ENCODE results near the gene PUS1.
"Not testable (repeated sequence)": the region's sequence is repeated elsewhere in the genome, so short reads cannot be mapped to it uniquely, and the experiment has no call there.

Gene PUS1

DNA sequence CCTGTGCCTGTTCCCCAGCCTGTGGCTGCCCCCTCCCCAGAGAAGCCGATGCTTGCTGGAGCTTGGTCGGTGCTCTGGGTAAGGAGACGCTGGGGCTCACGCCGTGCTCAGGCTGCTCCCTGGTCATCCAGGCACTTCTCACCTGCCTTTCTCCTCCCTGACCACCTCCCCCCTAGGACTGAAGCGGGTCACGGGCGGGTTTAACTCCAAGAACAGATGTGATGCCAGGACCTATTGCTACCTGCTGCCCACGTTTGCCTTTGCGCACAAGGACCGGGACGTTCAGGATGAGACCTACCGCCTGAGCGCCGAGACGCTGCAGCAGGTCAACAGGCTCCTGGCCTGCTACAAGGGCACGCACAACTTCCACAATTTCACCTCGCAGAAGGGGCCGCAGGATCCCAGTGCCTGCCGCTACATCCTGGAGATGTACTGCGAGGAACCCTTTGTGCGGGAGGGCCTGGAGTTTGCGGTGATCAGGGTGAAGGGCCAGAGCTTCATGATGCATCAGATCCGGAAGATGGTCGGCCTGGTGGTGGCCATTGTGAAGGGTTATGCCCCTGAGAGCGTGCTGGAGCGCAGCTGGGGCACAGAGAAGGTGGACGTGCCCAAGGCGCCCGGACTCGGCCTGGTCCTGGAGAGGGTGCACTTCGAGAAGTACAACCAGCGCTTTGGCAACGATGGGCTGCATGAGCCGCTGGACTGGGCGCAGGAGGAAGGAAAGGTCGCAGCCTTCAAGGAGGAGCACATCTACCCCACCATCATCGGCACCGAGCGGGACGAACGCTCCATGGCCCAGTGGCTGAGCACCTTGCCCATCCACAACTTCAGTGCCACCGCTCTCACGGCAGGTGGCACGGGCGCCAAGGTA, 12.3 kb downstream of the PUS1 start:
- DNase-seq: no peak

DNA sequence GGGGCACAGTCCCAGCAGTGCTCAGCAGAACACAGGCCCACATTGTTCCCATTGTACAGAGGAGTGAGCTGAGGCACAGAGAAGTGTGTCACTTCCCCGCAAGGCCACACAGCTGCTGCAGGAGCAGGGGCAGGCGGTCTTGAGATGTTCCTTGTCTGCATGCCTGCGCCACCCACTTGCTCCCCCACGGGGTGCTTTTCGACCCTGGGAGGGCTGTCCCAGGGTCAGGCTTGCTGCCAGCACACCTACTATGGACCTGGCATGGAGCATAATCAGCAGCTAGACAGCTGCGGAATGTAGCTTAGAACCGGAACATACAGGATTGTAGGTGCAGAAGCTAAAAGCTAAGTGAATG, 12.9 kb downstream of the PUS1 start:
- DNase-seq: no peak

DNA sequence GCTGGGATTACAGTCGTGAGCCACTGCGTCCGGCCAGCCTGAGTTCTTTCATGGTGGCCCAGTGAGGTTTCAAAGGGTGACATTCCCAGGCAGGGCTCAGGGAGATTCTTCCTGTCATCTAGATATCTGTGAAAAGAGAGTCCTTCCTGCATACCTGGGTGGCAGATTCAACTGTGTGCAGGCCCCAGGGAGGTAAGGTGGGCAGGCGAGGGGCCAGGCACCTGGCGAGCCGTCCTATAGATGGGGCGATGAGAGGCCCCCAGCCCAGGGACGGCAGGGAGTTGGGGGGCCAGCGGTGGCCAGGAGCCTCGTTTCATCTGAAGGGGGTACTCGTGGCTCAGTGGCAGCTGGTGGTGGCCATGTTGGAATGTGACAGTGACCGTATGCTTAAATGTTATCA, 13.6 kb downstream of the PUS1 start:
- DNase-seq: no peak

DNA sequence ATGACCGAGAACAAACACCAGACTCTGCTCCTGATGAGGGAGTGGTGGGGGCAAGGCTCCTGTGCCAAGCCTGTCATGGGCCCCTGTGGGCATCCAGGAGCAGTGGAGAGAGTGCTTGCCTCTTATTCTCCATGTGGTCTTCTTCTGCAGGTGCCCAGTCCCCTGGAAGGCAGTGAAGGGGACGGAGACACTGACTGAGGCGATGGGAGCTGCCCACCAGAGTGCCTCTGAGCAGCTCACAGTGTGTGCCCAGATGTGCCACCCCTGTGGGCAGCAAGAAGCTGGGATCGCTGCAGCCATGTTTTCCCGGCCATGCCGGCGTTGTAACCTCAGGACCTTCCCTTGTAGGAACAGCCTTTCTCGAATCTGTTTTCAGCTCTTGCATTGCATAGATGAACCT, 14.3 kb downstream of the PUS1 start:
- DNase-seq: no peak

DNA sequence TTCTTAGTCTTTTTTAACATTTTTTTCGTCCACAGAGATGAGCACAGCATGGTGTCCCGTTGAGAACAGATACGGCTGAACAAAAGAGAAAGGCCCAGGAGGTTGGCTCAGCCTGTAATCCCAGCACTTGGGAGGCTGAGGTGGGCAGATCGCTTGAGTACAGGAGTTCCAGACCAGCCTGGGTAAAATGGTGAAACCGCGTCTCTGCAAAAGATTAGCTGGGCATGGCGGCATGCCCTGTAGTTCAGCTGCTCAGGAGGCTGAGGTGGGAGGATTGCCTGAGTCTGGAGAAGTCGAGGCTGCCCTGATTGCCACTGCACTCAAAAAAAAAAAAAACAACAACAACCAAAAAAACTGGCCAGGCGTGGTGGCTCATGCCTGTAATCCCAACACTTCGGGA, 14.8 kb downstream of the PUS1 start:
- no peak for DNase-seq

DNA sequence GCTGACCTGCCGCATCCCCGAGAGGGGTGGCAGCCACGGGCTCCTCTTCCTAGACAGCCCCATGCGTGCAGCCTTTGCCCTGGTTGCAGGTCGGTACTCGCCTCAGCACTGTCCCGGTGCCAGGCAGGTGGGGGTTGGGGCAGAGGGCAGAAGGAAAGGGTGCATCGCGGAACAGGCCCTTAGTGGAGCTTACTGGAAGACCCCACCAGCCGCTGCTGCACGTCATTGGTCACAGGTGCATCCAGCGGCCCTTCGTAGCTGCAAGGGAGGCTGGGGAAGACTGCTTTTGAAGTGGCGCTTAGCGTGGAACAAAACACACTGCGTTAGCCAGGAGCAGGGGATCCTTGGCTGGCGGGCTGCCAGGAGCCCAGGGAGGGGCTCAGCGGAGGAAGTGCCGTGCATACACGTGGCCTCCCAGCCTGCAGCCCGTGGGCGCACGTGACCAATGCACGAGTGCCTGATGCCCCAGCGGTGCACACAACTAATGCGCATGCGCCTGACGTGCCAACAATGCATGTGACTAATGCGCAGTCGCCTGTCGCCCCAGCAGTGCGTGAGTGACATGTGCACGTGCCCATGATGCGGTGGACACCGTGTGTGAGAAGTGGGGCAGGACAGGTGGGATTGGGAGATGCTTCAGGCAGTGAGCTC, 15.7 kb downstream of the PUS1 start:
- no peak for DNase-seq

DNA sequence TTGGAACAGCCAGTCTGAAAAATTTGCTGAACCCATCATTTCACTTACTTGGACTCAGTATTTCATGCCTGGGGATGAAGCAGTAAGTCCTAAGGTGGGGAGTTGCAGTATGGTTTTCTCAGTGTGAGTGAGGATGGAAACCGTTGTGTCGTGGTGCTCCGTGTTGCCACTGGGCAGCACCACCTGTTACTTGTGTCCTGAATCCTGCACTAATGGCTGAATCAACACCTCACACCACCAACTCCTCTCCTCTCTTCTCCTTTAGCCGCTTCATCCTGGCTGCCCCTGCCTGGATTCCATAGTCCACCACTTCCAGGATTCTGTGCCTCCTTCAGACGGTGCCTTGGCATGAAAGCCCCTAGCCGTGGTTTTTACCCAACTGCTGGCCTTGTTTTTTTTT, 17.7 kb downstream of the PUS1 start:
- no peak for DNase-seq

DNA sequence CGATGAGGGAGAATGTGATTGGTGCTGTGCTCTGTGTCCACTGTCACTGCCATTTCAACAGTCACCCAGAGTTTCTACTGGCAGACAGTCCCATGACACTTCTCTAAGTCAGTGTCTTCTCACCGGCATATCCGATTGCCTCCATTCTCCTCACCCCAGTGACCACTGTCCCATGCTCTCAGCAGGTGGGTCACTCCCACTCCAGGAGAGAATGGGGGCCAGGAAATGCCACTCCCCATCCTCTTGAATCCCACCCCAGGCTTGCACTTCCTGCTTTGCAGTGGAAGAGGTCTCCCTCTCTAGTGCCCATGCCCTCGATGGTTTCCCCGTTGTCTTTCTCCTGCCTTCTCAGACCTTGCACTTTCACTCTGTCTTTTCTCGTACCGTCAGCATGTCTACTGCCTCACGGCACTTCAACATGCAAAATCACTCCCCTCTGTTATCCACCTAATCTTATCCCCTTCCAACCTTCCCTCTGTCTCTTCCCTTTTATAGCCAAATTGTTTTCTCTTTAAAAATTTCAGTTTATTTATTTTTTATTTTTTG, 18.5 kb downstream of the PUS1 start:
- DNase-seq: no peak

DNA sequence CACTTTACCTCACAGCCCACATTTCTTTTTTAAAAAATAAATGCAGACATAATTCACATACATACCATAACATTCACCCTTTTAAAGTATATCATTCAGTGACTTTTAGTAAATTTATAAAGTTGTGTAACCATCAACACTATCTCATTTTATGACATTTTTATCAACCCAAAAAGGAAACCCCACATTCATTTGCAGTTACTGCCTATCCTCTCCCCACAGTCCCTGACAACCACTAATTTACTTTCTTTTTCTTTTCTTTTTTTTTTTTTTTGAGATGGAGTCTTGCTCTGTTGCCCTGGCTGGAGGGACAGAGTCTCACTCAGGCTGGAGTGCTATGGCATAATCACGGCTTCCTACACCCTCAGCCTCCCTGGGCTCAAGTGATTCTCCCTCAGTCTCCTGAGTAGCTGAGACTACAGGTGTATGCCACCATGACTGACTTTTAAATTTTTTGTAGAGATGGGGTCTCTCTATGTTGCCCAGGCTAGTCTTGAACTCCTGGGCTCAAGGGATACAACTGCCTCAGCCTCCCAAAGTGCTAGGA, 19.2 kb downstream of the PUS1 start:
- no peak for DNase-seq

DNA sequence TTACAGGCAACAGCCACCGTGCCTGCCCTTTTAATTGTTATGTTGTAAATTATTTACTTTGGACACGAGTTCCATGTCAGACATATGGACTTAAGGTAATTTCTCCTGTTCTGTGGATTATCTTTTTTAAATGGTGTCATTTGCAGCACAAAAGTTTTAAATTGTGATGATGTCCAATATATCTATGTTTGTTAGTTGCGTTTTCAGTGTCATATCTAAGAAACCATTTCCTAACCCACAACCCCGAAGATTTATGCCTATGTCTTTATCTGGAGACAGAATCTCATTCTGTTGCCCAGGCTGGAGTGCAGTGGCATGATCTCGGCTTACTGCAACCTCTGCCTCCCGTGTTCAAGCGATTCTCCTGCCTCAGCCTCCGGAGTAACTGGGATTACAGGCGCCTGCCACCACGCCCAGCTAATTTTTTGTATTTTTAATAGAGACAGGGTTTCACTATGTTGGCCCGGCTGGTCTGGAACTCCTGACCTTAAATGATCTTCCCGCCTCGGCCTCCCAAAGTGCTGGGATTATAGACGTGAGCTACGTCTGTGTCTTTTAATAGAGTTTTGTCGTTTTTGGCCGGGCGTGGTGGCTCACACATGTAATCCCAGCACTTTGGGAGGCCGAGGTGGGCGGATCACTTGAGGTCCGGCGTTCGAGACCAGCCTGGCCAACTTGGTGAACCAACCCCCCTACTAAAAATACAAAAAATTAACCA, 19.8 kb downstream of the PUS1 start:
- not testable (repeated sequence) for DNase-seq

DNA sequence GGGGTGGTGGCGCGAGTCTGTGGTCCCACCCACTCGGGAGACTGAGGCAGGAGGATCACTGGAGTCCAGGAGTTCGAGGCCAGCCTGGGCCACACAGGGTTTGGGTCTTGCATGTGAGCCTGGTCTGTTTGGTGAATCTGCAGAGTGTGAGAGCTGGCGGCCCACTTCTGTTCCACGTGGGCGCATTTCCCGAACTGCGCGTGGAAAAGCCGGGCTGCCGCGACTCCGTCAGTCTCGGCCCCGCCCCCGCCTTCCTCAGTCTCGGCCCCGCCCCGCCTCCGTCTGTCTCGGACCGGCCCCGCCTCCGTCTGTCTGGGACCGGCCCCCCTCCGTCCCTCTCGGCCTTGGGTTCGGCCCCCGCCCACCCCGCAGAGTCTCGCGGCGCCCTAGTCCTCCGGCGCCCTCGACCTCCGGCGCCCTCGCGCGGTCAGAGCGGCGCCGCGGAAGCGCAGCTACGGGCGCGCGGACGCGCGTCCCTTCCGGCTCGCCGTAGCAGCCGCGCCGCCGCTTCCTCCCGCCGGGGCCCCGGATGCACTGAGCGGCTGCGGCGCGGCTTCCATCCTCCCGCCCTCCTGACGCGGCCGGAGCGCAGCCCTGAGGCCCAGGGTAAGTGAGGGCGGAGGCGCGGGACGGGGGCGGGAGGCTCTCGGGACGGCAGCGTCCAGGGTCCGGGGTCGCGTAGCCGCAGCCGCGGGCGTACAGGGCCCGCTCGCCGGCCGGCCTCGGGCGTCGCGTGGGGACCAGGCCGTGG, 20.5 kb downstream of the PUS1 start, which contains the start of gene EP400:
Gene EP400 (plus strand): TSS at position 512 of the 751 bp plus-strand sequence. CDS start 10,678 bp downstream, outside the sequence.
- DNase-seq: peak; percentile 95

DNA sequence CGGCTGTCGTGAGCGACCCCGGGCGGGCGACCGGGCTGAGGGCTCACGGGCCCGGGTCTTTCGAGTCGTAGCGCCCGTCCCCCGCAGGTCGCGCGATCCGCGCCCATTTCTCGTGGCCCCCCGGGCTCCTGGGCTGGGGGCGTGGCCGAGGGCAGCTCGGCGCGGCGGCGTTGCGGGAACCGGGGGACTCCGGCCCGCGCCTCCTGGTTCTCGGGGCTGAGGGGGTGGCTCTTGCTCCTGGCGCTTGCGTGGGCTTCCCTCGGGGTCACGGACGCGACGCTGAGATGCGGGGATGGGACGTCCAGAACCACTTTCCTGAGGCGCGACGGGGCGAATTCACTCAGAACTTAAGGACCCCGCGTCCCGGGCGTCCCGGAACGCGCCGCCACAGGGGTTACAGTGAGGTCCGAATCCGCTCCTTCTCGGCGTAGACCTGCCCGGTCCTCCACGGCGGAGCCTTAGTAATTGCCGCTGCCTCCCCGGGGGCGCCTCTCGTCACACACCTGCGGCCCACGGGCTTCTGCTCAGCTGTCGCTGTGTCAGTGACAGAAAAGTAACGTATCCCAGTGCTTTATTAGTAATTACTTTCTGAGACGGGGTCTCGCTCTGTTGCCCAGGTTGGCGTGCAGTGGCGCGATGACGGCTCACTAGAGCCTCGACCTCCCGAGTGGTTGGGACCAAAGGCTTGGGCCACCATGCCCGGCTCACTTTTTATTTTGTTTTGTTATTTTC, 21.3 kb downstream of the PUS1 start:
- DNase-seq: no peak

DNA sequence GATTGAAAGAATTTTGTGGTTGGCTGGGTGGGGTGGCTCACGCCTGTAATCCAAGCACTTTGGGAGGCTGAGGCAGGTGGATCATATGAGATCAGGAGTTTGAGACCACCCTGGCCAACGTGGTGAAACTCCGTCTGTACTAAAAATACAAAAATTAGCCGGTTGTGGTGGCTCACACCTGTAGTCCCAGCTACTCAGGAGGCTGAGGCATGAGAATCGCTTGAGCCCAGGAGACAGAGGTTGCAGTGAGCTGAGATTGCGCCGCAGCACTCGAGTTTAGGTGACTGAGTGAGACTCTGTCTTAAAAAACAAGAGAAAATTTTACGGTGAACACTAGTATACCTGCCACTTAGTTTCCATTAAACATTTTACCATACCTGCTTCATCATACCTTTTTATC, 24.7 kb downstream of the PUS1 start:
- not testable (repeated sequence) for DNase-seq

DNA sequence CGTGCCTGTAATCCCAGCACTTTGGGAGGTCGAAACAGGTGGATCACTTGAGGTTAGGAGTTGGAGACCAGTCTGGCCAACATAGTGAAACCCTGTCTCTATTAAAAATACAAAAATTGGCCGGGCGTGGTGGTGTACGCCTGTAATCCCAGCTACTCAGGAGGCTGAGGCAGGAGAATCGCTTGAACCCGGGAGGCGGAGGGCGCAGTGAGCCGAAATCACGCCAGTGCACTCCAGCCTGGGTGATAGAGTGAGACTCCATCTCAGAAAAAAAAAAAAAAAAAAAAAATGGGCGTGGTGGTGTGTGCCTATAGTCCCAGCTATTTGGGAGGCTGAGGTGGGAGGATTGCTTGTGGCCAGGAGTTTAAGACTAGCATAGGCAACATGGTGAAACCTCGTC, 25.4 kb downstream of the PUS1 start:
- DNase-seq: not testable (repeated sequence)

DNA sequence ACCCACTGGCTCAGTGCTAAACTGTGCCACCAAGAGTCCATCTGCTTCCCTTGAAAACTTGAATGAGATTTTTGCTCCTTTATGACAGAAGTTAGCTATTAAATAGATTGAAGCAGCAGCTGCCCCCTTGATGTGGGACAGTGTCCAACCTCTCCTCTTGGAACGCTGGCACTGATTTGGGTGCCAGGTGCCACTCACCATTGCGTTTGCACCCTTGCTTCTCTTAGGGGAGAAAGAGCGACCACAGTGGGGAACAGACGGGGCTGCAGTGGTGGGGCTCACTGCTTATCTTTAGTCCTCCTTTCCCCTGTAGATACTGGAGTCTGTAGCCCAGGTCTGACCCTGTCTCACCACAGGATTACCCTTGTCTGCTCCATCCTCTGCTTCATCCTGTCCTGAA, 30.0 kb downstream of the PUS1 start:
- DNase-seq: no peak

DNA sequence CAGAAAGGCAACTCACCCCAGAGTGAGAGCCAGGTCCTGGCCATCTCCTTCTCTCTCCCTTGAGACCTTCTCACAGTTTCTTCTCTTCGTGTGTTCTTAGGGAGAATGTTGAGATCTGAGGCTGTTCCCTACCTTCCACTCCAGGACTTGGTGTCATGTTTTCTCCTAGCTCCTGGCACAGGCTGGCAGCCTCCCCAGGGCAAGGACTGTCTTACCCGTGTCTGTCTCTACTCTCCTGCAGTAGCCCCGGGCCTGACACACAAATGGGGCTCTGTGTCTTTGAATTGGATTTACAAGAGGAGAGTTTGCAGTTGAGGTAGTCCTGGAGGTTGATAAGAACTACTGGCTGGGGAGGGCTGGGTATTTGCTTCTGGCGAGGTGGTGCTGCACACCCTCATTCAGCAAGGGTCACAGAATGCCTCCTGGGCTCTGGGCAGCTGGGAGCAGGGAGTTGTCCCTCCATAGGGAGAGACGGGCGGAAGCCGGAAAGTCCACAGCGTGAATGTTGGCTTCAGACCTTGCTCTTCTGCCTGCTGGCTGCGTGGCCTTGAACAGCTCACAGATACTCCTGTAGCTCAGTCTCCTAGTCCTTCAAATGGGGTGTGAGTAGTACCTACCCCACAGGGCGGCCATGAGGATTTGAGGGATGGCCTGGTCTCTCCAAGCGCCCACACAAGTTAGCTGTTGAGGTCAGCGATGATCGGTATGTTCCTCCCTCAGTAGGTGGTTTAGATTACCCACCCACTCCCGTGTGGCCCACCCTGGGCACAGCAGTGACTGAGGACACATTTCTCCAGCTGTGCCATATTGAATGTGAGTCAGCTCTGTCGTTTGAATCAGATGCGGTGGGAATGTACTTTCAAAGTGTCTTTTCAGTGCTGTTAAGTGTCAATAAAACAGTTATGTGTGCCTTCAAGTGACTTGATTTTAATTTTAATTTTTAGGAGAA, 30.8 kb downstream of the PUS1 start:
- DNase-seq: no peak

DNA sequence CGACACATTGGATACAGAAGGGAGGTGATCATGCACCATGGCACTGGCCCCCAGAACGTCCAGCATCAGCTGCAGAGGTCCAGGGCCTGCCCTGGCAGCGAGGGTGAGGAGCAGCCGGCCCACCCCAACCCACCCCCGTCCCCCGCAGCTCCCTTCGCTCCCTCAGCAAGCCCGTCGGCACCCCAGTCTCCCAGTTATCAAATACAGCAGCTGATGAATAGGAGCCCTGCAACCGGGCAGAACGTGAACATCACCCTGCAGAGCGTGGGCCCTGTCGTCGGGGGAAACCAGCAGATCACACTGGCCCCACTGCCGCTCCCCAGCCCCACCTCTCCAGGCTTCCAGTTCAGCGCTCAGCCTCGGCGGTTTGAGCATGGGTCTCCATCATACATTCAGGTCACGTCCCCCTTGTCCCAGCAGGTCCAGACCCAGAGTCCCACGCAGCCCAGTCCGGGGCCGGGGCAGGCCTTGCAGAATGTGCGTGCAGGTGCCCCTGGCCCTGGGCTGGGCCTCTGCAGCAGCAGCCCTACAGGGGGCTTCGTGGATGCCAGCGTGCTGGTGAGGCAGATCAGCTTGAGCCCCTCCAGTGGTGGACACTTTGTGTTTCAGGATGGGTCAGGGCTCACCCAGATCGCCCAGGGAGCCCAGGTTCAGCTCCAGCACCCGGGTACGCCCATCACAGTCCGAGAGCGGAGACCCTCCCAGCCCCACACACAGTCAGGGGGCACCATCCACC, 31.7 kb downstream of the PUS1 start:
- DNase-seq: not testable (repeated sequence)

DNA sequence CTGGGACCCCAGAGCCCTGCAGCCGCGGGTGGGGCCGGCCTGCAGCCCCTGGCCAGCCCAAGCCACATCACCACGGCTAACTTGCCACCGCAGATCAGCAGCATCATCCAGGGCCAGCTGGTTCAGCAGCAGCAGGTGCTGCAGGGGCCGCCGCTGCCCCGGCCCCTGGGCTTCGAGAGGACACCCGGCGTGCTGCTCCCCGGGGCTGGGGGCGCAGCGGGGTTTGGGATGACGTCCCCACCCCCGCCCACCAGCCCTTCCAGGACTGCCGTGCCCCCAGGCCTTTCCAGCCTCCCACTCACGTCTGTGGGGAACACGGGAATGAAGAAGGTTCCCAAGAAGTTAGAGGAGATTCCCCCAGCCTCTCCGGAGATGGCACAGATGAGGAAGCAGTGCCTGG, 32.3 kb downstream of the PUS1 start:
- DNase-seq: not testable (repeated sequence)

DNA sequence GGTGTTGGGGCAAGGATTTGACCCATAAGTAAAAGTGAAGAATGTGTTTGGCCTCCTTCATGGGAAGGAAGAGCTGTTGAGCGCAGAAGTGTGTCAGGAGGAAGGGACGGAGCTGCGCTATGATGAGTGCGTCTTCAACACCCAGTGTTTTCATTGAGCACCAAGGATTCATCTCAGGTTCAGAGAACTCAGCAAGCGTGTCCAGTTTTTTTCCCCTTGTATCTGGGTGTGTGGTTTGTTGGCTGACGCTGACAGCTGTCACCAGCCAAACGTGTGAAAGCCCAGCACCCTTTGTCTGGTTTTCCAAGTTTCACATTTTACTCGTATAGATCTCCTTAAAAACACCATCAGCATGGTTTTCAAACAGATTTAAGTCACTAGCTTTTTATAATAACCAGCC, 33.0 kb downstream of the PUS1 start:
- no peak for DNase-seq

DNA sequence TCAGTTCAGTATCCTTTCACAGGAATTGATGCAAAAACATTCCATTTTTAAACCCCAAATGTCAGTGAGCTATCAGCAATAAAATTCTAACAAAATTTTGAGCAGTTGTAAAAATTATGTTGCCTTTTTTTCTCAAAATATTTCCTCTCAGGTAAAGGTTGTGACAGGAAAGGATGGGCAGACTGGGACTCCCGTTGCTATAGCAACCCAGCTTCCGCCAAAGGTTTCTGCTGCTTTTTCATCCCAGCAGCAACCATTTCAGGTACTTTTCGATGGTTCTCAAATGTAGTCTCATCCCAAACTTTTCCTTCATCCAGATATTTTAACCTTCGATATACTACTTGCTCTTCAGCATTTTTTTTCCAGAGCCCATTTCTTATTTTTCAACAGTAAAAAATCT, 34.3 kb downstream of the PUS1 start:
- DNase-seq: no peak

All from activated gamma-delta T cell treated with Interleukin-2 at 50 U/mL for 16 hours (primary cell).